Mesenteric fat pad (tissue), 1 donor: ENCODE results near the gene SPX. TPM values are rescaled to one million over a fixed set of nuclear protein-coding genes. Genes with fewer than 3 reads are reported as not detected.

Experiments used
- DNase-seq: peaks from one replicate; pipeline ENCODE4 v3.0.0-alpha.2; 2020; ENCODE audit warnings: low spot score
- total RNA-seq: library from RNA; stranded (reverse); fragmentation: NEBNext Ultra II Directional; extraction: Animal tissue kit (Norgen Biotek cat#: 25700); gene quantifications from one replicate; pipeline ENCODE4 v1.2.1, GENCODE V29; 2021
- donor health status: DM: yes; HTN: yes; CAD: no.

SPX gene
- total RNA-seq, 1 donor from 2014 or later: 0.45 TPM

- no peak for DNase-seq
These were observed 12.1 kb downstream of the SPX start for GRCh38 chr12:21538061-21538653.

GRCh38 chr12:21539797-21540196, 13.7 kb downstream of the SPX start:
- DNase-seq: no peak

GRCh38 chr12:21541773-21542172, 15.7 kb downstream of the SPX start:
- DNase-seq: no peak

- no peak for DNase-seq
These were observed 16.3 kb downstream of the SPX start for GRCh38 chr12:21542403-21542802.

GRCh38 chr12:21543151-21543550, 17.1 kb downstream of the SPX start:
- DNase-seq: no peak

- DNase-seq: no peak
These were observed 19.5 kb downstream of the SPX start for GRCh38 chr12:21545557-21545956.

- DNase-seq: no peak
These were observed 20.6 kb downstream of the SPX start for GRCh38 chr12:21546716-21547115.

GRCh38 chr12:21547437-21547836, 21.3 kb downstream of the SPX start:
- no peak for DNase-seq

- no peak for DNase-seq
These were observed 25.9 kb downstream of the SPX start for GRCh38 chr12:21551841-21552465.

- DNase-seq: no peak
These were observed 26.7 kb downstream of the SPX start for GRCh38 chr12:21552635-21553328.

GRCh38 chr12:21553329-21553675, 27.2 kb downstream of the SPX start:
- no peak for DNase-seq

- no peak for DNase-seq
These were observed 32.1 kb downstream of the SPX start for GRCh38 chr12:21558100-21558679.

GRCh38 chr12:21559855-21560569, 33.9 kb downstream of the SPX start:
- DNase-seq: no peak

- no peak for DNase-seq
These were observed 35.1 kb downstream of the SPX start for GRCh38 chr12:21561158-21561557.

- DNase-seq: no peak
These were observed 36.8 kb downstream of the SPX start for GRCh38 chr12:21562859-21563258.

- no peak for DNase-seq
These were observed 40.3 kb downstream of the SPX start for GRCh38 chr12:21566223-21566906.

- no peak for DNase-seq
These were observed 40.9 kb downstream of the SPX start for GRCh38 chr12:21566907-21567394.

- no peak for DNase-seq
These were observed 42.0 kb downstream of the SPX start for GRCh38 chr12:21568115-21568514.

GRCh38 chr12:21571046-21571445, 45.0 kb downstream of the SPX start:
- DNase-seq: no peak

GRCh38 chr12:21573733-21574358, 47.8 kb downstream of the SPX start:
- DNase-seq: no peak

GRCh38 chr12:21576431-21576830, 50.3 kb downstream of the SPX start:
- no peak for DNase-seq
